HG02885 (cell line): ENCODE results near the gene ADM5.
A peak's percentile ranks its signal among the peaks of the same experiment; 100 is the strongest.

Experiments used
- ATAC-seq: cut with Tn5 transposase; IDR thresholded peaks from one replicate; pipeline ENCODE4 v1.9.1; 2021; ENCODE audit warnings: mild to moderate bottlenecking; ENCODE audit not compliant: unreplicated experiment, poor library complexity

ADM5 gene

GRCh38 chr19:49689133-49690078 lies at the start of gene ADM5:
TSS of gene ADM5 (plus strand) at chr19:49689594. CDS start at chr19:49689838, 244 bp downstream.
- ATAC-seq, result no peak

- ATAC-seq, result peak; percentile 61
These were observed 49.1 kb upstream of the ADM5 start, which contains the start of gene RRAS for GRCh38 chr19:49640113-49640898. TSS of gene RRAS (minus strand) at chr19:49640143. CDS start at chr19:49640098, 45 bp downstream.

GRCh38 chr19:49641688-49642491 lies 47.5 kb upstream of the ADM5 start, which contains the start of gene SCAF1:
TSS of gene SCAF1 (plus strand) at chr19:49642209. CDS start at chr19:49645027, 2,818 bp downstream.
- peak; percentile 62 for ATAC-seq

GRCh38 chr19:49642492-49643035 lies 46.8 kb upstream of the ADM5 start:
- no peak for ATAC-seq

GRCh38 chr19:49643466-49643865 lies 45.9 kb upstream of the ADM5 start:
- no peak for ATAC-seq

- ATAC-seq, result no peak
These were observed 43.8 kb upstream of the ADM5 start for GRCh38 chr19:49645592-49645991.

- no peak for ATAC-seq
These were observed 43.4 kb upstream of the ADM5 start for GRCh38 chr19:49645995-49646394.

GRCh38 chr19:49646586-49646985 lies 42.8 kb upstream of the ADM5 start:
- ATAC-seq, result no peak

- ATAC-seq, result no peak
These were observed 38.2 kb upstream of the ADM5 start for GRCh38 chr19:49651029-49651819.

- ATAC-seq, result no peak
These were observed 37.4 kb upstream of the ADM5 start for GRCh38 chr19:49651820-49652550.

- ATAC-seq, result no peak
These were observed 36.6 kb upstream of the ADM5 start for GRCh38 chr19:49652551-49653465.

GRCh38 chr19:49653466-49653806 lies 36.0 kb upstream of the ADM5 start:
- no peak for ATAC-seq

- no peak for ATAC-seq
These were observed 34.8 kb upstream of the ADM5 start for GRCh38 chr19:49654581-49654980.

- ATAC-seq, result no peak
These were observed 33.6 kb upstream of the ADM5 start for GRCh38 chr19:49655570-49656455.

- no peak for ATAC-seq
These were observed 32.8 kb upstream of the ADM5 start for GRCh38 chr19:49656456-49657109.

GRCh38 chr19:49657493-49658138 lies 31.8 kb upstream of the ADM5 start:
- ATAC-seq, result no peak
